HepG2 (cell line): Measurements from ENCODE around the gene ESRP2. TPM values are rescaled to one million over a fixed set of nuclear protein-coding genes. Genes with fewer than 3 reads are reported as not detected.

Experiments used
- ATF1 ChIP-seq: IDR thresholded peaks from 2 replicates; pipeline ENCODE4 v1.6.1; 2016; ENCODE audit warnings: mild to moderate bottlenecking, control low read depth
- CHCHD3 ChIP-seq: sonication (generic); formaldehyde crosslinking; IDR thresholded peaks from 2 replicates; pipeline ENCODE4 v1.8.0; 2022; ENCODE audit warnings: mild to moderate bottlenecking, missing genetic modification reagents, moderate library complexity
- FUBP1 ChIP-seq: sonication (generic); formaldehyde crosslinking; IDR thresholded peaks from 2 replicates; pipeline ENCODE4 v1.5.1; 2020; ENCODE audit warnings: missing genetic modification reagents, mild to moderate bottlenecking, borderline replicate concordance
- JUN ChIP-seq: sonication (generic); formaldehyde crosslinking; IDR thresholded peaks from 2 replicates; pipeline ENCODE4 v1.4.0; 2020; ENCODE audit warnings: mild to moderate bottlenecking, missing genetic modification reagents
- KLF11 ChIP-seq: IDR thresholded peaks from 2 replicates; pipeline ENCODE4 v1.6.1; 2016; ENCODE audit warnings: missing compliant biosample characterization
- MBD4 ChIP-seq: IDR thresholded peaks from 2 replicates; pipeline ENCODE4 v1.6.1; 2012; ENCODE audit warnings: low read length, inconsistent platforms, borderline replicate concordance
- NCOA1 ChIP-seq: sonication (generic); formaldehyde crosslinking; IDR thresholded peaks from 2 replicates; pipeline ENCODE4 v1.9.0; 2021; ENCODE audit warnings: missing genetic modification reagents
- PTBP1 ChIP-seq: fragments of 200-400 bp; formaldehyde crosslinking; IDR thresholded peaks from 2 replicates; pipeline ENCODE4 v1.6.1; 2018; ENCODE audit warnings: low read length, low read depth; ENCODE audit not compliant: poor library complexity, severe bottlenecking
- SRSF9 ChIP-seq: fragments of 200-400 bp; formaldehyde crosslinking; IDR thresholded peaks from 2 replicates; pipeline ENCODE4 v1.6.1; 2018; ENCODE audit warnings: borderline replicate concordance, mild to moderate bottlenecking, low read depth, low read length; ENCODE audit not compliant: insufficient read depth, poor library complexity, severe bottlenecking
- ZNF136 ChIP-seq: sonication (generic); formaldehyde crosslinking; IDR thresholded peaks from 2 replicates; pipeline ENCODE4 v1.8.1; 2022; ENCODE audit warnings: low read depth, mild to moderate bottlenecking, moderate library complexity, missing genetic modification reagents
- ZNF180 ChIP-seq: sonication (generic); formaldehyde crosslinking; IDR thresholded peaks from 2 replicates; pipeline ENCODE4 v1.4.0; 2020; ENCODE audit warnings: low read depth, missing genetic modification reagents, borderline replicate concordance
- ZNF329 ChIP-seq: sonication (generic); formaldehyde crosslinking; IDR thresholded peaks from 2 replicates; pipeline ENCODE4 v1.9.0; 2021; ENCODE audit warnings: low read depth, mild to moderate bottlenecking, missing genetic modification reagents
- ZNF484 ChIP-seq: sonication (generic); formaldehyde crosslinking; IDR thresholded peaks from 2 replicates; pipeline ENCODE4 v1.5.1; 2020; ENCODE audit warnings: mild to moderate bottlenecking, low read depth, missing genetic modification reagents, borderline replicate concordance
- ZNF615 ChIP-seq: sonication (generic); formaldehyde crosslinking; IDR thresholded peaks from 2 replicates; pipeline ENCODE4 v1.5.0; 2020; ENCODE audit warnings: mild to moderate bottlenecking, missing genetic modification reagents, borderline replicate concordance
- ZNF740 ChIP-seq: sonication (generic); formaldehyde crosslinking; IDR thresholded peaks from 2 replicates; pipeline ENCODE4 v1.4.0; 2020; ENCODE audit warnings: missing genetic modification reagents
- ZNF749 ChIP-seq: sonication (generic); formaldehyde crosslinking; IDR thresholded peaks from 2 replicates; pipeline ENCODE4 v1.8.0; 2022; ENCODE audit warnings: mild to moderate bottlenecking, missing genetic modification reagents, moderate library complexity, borderline replicate concordance
- ZNF777 ChIP-seq: sonication (generic); formaldehyde crosslinking; IDR thresholded peaks from 2 replicates; pipeline ENCODE4 v1.4.0; 2020; ENCODE audit warnings: missing genetic modification reagents
- polyA plus RNA-seq, 8 experiments: library from polyadenylated mRNA; depleted of rRNA in 3 of 8; stranded (reverse) in 7 of 8; unstranded in 1 of 8; fragments of >200 nt; fragmentation: Illumina TruSeq in 4 of 8; extraction: Trizol in 4 of 8; gene quantifications; 2 replicates each; pipeline versions ENCODE4 v1.2.1 to v1.2.3, GENCODE V29; 2011 to 2016; ENCODE audit warnings: low read depth in 4 of 8, missing spikeins in 1 of 8, mixed read lengths in 1 of 8; ENCODE audit not compliant: insufficient read depth in 1 of 8
- total RNA-seq, 5 experiments: library from RNA; depleted of rRNA; stranded (reverse); fragments of >200 nt; fragmentation: Illumina TruSeq; extraction: Trizol; gene quantifications; 2 replicates each; pipeline ENCODE4 v1.2.3, GENCODE V29; 2016; ENCODE audit warnings: low read depth in 1 of 5
- TF ChIP-seq, protein P1 (sequence below): IDR thresholded peaks from 2 replicates; pipeline ENCODE4 v1.6.1; 2012; ENCODE audit warnings: low read depth, low read length, improper control_type of control experiment
- TF ChIP-seq, protein P2 (sequence below): sonication (generic); formaldehyde crosslinking; IDR thresholded peaks from 2 replicates; pipeline ENCODE4 v1.5.1; 2020; ENCODE audit warnings: mild to moderate bottlenecking, missing genetic modification reagents, moderate library complexity

The ESRP2 gene
- total and polyA plus RNA-seq, 2 of the 13 experiments (the other 11 are each of a cell fraction or from before 2014, with no cell fraction given): 21.1 to 32.4 TPM

DNA sequence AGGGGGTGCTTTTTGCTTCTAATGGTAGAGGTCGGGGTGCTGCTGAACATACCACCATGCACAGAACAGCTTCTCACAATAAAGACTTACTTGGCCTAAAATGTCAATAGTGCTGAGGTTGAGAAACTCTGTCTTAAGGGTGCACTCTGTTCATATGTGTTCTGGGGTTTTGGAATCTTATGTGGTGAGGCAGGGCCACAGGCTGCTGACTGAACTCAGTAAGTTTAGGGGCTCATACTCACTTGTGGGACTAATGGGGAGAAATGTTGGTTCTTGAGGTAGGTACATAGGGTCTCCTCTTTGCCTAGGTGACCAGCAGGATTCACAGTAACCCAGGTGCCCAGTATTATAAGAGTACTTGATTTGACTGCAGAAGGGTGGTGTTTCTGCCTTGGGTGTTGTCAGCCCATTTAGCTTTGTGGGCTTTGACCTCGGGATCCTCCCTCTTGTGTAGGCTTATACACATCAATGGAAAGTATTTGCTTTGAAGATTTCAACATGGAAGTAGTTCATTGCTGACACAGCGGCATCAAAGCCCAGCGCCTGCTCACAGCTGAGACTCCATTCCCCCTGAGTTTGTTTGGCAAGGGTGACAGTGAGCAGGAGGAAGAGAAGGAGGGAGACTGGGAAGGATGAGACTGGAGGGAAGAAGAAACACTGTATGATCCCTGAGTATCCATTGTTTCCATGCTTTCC, 45.6 kb upstream of the ESRP2 start (continued):
- TF ChIP-seq ZNF777 (CRISPR knock-in tag): no peak
- TF ChIP-seq ZNF615: no peak
- TF ChIP-seq FUBP1 (CRISPR knock-in tag): no peak; the same call in 1 of the 2 replicates
- TF ChIP-seq ZNF136 (CRISPR knock-in tag): no peak; the same call in 1 of the 2 replicates
- TF ChIP-seq, protein P1, sequence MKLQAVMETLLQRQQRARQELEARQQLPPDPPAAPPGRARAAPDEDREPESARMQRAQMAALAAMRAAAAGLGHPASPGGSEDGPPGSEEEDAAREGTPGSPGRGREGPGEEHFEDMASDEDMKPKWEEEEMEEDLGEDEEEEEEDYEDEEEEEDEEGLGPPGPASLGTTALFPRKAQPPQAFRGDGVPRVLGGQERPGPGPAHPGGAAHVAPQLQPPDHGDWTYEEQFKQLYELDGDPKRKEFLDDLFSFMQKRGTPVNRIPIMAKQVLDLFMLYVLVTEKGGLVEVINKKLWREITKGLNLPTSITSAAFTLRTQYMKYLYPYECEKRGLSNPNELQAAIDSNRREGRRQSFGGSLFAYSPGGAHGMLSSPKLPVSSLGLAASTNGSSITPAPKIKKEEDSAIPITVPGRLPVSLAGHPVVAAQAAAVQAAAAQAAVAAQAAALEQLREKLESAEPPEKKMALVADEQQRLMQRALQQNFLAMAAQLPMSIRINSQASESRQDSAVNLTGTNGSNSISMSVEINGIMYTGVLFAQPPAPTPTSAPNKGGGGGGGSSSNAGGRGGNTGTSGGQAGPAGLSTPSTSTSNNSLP: peak; percentile 85
- TF ChIP-seq KLF11 (CRISPR knock-in tag): peak; percentile 28; the same call in 1 of the 2 replicates
- TF ChIP-seq CHCHD3 (CRISPR knock-in tag): no peak
- TF ChIP-seq NCOA1 (CRISPR knock-in tag): no peak
- TF ChIP-seq, protein P2, sequence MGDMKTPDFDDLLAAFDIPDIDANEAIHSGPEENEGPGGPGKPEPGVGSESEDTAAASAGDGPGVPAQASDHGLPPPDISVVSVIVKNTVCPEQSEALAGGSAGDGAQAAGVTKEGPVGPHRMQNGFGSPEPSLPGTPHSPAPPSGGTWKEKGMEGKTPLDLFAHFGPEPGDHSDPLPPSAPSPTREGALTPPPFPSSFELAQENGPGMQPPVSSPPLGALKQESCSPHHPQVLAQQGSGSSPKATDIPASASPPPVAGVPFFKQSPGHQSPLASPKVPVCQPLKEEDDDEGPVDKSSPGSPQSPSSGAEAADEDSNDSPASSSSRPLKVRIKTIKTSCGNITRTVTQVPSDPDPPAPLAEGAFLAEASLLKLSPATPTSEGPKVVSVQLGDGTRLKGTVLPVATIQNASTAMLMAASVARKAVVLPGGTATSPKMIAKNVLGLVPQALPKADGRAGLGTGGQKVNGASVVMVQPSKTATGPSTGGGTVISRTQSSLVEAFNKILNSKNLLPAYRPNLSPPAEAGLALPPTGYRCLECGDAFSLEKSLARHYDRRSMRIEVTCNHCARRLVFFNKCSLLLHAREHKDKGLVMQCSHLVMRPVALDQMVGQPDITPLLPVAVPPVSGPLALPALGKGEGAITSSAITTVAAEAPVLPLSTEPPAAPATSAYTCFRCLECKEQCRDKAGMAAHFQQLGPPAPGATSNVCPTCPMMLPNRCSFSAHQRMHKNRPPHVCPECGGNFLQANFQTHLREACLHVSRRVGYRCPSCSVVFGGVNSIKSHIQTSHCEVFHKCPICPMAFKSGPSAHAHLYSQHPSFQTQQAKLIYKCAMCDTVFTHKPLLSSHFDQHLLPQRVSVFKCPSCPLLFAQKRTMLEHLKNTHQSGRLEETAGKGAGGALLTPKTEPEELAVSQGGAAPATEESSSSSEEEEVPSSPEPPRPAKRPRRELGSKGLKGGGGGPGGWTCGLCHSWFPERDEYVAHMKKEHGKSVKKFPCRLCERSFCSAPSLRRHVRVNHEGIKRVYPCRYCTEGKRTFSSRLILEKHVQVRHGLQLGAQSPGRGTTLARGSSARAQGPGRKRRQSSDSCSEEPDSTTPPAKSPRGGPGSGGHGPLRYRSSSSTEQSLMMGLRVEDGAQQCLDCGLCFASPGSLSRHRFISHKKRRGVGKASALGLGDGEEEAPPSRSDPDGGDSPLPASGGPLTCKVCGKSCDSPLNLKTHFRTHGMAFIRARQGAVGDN (CRISPR knock-in tag): no peak
- TF ChIP-seq MBD4: no peak
- no peak for TF ChIP-seq PTBP1
- TF ChIP-seq ATF1 (CRISPR knock-in tag): peak; percentile 66; the same call in 1 of the 2 replicates
- no peak for TF ChIP-seq ZNF749 (CRISPR knock-in tag)
- no peak for TF ChIP-seq ZNF180 (CRISPR knock-in tag)
- TF ChIP-seq ZNF740: no peak
- no peak for TF ChIP-seq ZNF329 (CRISPR knock-in tag)
- TF ChIP-seq SRSF9: no peak
- peak; percentile 94 for TF ChIP-seq JUN (CRISPR knock-in tag)
- no peak for TF ChIP-seq ZNF484
